Coronary artery (tissue), 2 donors: Measurements from ENCODE around the gene ADGRA1.

ENCODE experiments used
- DNase-seq: peaks from one replicate; pipeline ENCODE4 v3.0.0-alpha.2; 2017; ENCODE audit warnings: low spot score
- H3K27ac ChIP-seq, 2 donors: fragments of 200-600 bp; sonication (generic); one replicate each; pipeline ENCODE4 v1.5.1; 2016 to 2019
- H3K4me3 ChIP-seq: fragments of 200-600 bp; sonication (generic); 2 replicates; pipeline ENCODE4 v1.5.1; 2016; ENCODE audit warnings: mild to moderate bottlenecking, moderate library complexity
- TF ChIP-seq, protein P1 (sequence below): fragments of 200-600 bp; sonication (generic); IDR thresholded peaks from one replicate; pipeline ENCODE4 v1.5.1; 2019; ENCODE audit warnings: antibody characterized with exemption

The ADGRA1 gene

DNA sequence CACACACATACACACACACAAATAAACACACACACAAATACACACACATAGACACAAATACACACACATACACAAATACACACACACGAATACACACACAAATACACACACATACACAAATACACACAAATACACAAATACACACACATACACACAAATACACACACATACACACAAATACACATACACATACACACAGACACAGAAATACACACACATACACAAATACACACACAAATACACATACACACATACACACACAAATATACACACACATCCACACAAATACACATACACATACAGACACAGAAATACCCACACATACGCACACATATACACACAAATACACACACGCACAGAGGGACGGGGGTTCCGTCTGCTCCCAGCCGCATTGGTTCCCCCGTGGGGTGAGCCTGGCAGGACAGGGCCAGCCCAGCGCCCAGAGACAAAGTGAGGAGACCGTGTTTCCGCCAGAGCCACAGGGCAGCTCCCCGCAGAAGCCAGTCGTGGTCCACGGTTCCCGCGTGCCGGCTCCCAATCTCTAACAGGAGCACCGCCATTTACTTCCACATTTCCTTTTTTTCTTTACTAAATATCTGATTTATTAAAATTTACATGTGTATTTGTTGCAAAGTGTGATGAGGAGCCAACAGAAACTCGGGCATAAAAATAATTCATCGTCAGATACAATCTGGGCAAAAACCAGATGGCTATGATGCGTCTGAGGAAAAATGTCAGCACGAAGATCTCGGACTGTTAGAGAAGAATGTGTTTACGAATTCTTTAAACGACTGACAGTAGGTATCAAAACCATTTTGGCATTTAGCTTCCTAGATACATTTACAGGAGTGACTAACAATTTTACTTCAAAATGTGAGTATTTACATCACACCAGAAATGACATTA, 69.2 kb downstream of the ADGRA1 start:
- Histone ChIP-seq H3K4me3 (no peak overlapping the region), H3K27ac (no peak overlapping the region)
- TF ChIP-seq, protein P1, sequence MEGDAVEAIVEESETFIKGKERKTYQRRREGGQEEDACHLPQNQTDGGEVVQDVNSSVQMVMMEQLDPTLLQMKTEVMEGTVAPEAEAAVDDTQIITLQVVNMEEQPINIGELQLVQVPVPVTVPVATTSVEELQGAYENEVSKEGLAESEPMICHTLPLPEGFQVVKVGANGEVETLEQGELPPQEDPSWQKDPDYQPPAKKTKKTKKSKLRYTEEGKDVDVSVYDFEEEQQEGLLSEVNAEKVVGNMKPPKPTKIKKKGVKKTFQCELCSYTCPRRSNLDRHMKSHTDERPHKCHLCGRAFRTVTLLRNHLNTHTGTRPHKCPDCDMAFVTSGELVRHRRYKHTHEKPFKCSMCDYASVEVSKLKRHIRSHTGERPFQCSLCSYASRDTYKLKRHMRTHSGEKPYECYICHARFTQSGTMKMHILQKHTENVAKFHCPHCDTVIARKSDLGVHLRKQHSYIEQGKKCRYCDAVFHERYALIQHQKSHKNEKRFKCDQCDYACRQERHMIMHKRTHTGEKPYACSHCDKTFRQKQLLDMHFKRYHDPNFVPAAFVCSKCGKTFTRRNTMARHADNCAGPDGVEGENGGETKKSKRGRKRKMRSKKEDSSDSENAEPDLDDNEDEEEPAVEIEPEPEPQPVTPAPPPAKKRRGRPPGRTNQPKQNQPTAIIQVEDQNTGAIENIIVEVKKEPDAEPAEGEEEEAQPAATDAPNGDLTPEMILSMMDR, result no peak
- DNase-seq, result peak; percentile 24

GRCh38 chr10:133157662-133158436, 70.1 kb downstream of the ADGRA1 start:
- Histone ChIP-seq H3K4me3 (no peak overlapping the region), H3K27ac (no peak overlapping the region)
- TF ChIP-seq, protein P1, result no peak
- DNase-seq, result peak; percentile 68

DNA sequence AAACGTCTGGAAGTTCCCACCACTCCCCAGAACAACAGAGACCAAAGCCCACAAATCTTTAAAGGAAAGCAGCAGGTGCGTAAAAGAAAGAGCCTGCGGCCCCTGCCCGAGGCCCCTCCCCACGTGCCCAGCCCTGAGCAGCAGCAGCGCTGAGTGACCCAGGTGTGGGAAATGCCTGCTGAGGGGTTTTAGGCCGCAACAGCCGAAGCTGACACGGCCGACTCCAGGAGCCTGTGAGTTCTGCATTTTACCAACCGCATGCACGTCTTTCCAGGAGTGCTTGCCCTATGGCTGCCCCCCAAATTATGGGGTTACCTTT, 70.7 kb downstream of the ADGRA1 start:
- no peak for DNase-seq
- no peak overlapping the region for H3K4me3 ChIP-seq
- no peak overlapping the region for H3K27ac ChIP-seq
- TF ChIP-seq, protein P1, result no peak

- H3K4me3 ChIP-seq, result no peak overlapping the region
- H3K27ac ChIP-seq, result no peak overlapping the region
- TF ChIP-seq, protein P1, result no peak
- DNase-seq, result peak; percentile 67
These were observed 71.3 kb downstream of the ADGRA1 start for GRCh38 chr10:133158756-133159610.

- TF ChIP-seq, protein P1, result no peak
- H3K27ac ChIP-seq, result no peak overlapping the region
- DNase-seq, result no peak
- H3K4me3 ChIP-seq, result peak overlapping the region; percentile 74
These were observed 71.9 kb downstream of the ADGRA1 start for GRCh38 chr10:133159611-133159949.

DNA sequence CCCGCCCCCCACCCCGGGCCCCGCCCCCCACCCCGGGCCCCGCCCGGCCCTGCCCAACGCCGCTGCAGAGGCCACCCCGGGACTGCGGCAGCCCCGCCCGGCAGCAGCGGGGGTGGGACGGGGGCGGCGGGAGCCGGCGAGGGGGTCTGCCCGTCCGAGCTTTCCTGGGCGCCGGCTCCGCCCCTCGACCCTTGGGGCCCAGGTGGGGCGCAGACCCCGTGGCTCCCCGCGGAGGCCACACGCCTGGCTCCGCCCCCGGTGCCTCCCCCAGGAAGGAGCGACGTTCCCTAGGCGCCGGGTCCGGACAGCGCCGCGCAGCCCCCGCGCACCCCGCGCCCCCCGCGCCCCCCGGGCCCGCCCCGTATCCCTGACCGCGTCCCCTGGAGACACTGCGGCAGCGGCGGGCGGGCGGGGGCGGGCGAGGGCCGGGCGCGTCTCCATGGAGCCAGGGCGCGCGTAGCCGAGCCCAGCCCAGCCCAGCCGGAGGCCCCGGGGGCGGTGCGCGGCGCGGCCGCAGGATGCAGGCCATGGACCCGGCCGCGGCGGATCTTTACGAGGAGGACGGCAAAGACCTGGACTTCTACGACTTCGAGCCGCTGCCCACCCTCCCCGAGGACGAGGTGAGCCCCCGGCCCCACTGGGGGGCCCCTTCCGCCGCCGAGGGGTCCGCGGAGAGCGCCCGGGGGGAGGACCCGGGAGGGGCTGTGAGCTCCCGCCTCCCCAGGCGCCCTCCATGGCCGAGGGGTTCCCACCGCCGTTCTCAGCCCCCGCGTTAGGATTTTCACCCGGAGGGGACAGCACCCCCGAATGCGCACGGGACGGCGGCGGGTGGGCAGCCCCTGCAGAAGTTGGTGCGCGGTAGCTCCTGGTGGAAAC, 72.5 kb downstream of the ADGRA1 start, which contains the start of gene KNDC1:
TSS of gene KNDC1 (plus strand) at position 270 of the 876 bp plus-strand sequence. CDS start at position 519, 249 bp downstream.
- H3K4me3 ChIP-seq, result peak within 1 kb of the TSS; percentile 74
- DNase-seq, result no peak
- TF ChIP-seq, protein P1, result no peak
- H3K27ac ChIP-seq, result no peak within 1 kb of the TSS
